HepG2 (cell line): Measurements from ENCODE around the gene CD300LB. TPM values are rescaled to one million over a fixed set of nuclear protein-coding genes. Genes with fewer than 3 reads are reported as not detected.

Experiments used
- ATAC-seq: fragments of 200-7000 bp; cut with Tn5 transposase; 3 replicates; pipeline ENCODE4 v1.9.1; 2020; ENCODE audit warnings: mild to moderate bottlenecking, moderate library complexity
- BruUV-seq: library from RNA; stranded (reverse); fragments of 400-500 nt; replicated peaks from 2 replicates; lab custom pipeline; 2021; lab: Mats Ljungman, UMichigan
- CTCF ChIA-PET: fragments of 300-600 bp; formaldehyde crosslinking; extraction: SDS; loops from one replicate; lab custom pipeline; 2021; ENCODE audit warnings: low total read pairs, inconsistent platforms, low intra/inter-chr PET ratio; lab: Yijun Ruan, JAX
- POLR2A ChIA-PET: fragments of 350-600 bp; sonication (Branson Sonifier 250); formaldehyde crosslinking; loops from one replicate; lab custom pipeline; 2020; ENCODE audit warnings: antibody characterized with exemption, inconsistent platforms; lab: Yijun Ruan, JAX
- DNase-seq: peaks from one replicate; pipeline ENCODE4 v3.0.0-alpha.2; 2015; ENCODE audit warnings: low spot score
- FAIRE-seq: peaks from 3 replicates; lab custom pipeline; 2011; peaks lifted over from hg19 to GRCh38; lab: Jason Lieb, UNC
- H2AFZ ChIP-seq: one replicate; pipeline ENCODE4 v1.6.1; 2011; ENCODE audit warnings: low read length, inconsistent platforms
- H3K27ac ChIP-seq: fragments of 300-600 bp; 3 replicates; pipeline ENCODE4 v1.8.0; 2011; ENCODE audit warnings: mixed run types, mild to moderate bottlenecking, mixed read lengths, low read length, inconsistent platforms; ENCODE audit not compliant: insufficient read depth; ENCODE audit errors: extremely low read length
- H3K27me3 ChIP-seq, 2 experiments: fragments of 200-600 bp in 1 of 2; 2 replicates in 1 of 2; 3 replicates in 1 of 2; pipeline versions ENCODE4 v1.6.0 to v1.8.0; 2011; ENCODE audit warnings: low read length in 2 of 2, mild to moderate bottlenecking in 2 of 2, moderate library complexity in 2 of 2, inconsistent platforms in 1 of 2; ENCODE audit not compliant: insufficient read depth in 2 of 2, control insufficient read depth in 1 of 2
- H3K36me3 ChIP-seq, 2 experiments: fragments of 200-600 bp in 1 of 2; replicated peaks in 1 of 2; 2 replicates in 1 of 2; 3 replicates in 1 of 2; pipeline versions ENCODE4 v1.5.1 to v1.8.0; 2011; ENCODE audit warnings: low read length in 2 of 2, inconsistent platforms in 1 of 2; ENCODE audit not compliant: insufficient read depth in 2 of 2, control insufficient read depth in 1 of 2
- H3K4me1 ChIP-seq: 2 replicates; pipeline ENCODE4 v1.5.1; 2012; ENCODE audit warnings: low read length, inconsistent platforms; ENCODE audit not compliant: insufficient read depth
- H3K4me2 ChIP-seq: 2 replicates; pipeline ENCODE4 v1.6.0; 2011; ENCODE audit warnings: low read depth, low read length, inconsistent platforms
- H3K4me3 ChIP-seq, 3 experiments: fragments of 200-600 bp in 1 of 3; sonication (generic), shearing (Covaris generic) in 1 of 3; replicated peaks in 1 of 3; 2 replicates each; pipeline ENCODE4 v1.5.1; 2011 to 2016; ENCODE audit warnings: low read length in 3 of 3, inconsistent platforms in 2 of 3, low read depth in 2 of 3, mild to moderate bottlenecking in 2 of 3, control low read depth in 1 of 3, mixed read lengths in 1 of 3; ENCODE audit not compliant: insufficient read depth in 1 of 3
- H3K79me2 ChIP-seq: one replicate; pipeline ENCODE4 v1.6.1; 2011; ENCODE audit warnings: low read length, inconsistent platforms; ENCODE audit not compliant: insufficient read depth
- H3K9ac ChIP-seq: 2 replicates; pipeline ENCODE4 v1.6.0; 2011; ENCODE audit warnings: mild to moderate bottlenecking, low read depth, low read length, inconsistent platforms; ENCODE audit not compliant: insufficient read depth
- H3K9me3 ChIP-seq: 2 replicates; pipeline ENCODE4 v1.5.1; 2012; ENCODE audit warnings: mild to moderate bottlenecking, low read length
- H4K20me1 ChIP-seq: 2 replicates; pipeline ENCODE4 v1.6.0; 2011; ENCODE audit warnings: inconsistent platforms, mild to moderate bottlenecking, low read length, moderate library complexity; ENCODE audit not compliant: insufficient read depth
- AGO2 ChIP-seq: fragments of 200-400 bp; formaldehyde crosslinking; optimal IDR thresholded peaks from 2 replicates; pipeline ENCODE3; 2017; ENCODE audit warnings: mild to moderate bottlenecking, low read depth, low read length, moderate library complexity
- ELF4 ChIP-seq: sonication (generic); formaldehyde crosslinking; IDR thresholded peaks from 2 replicates; pipeline ENCODE4 v1.5.0; 2020; ENCODE audit warnings: missing genetic modification reagents, mild to moderate bottlenecking, moderate library complexity, borderline replicate concordance
- FLYWCH1 ChIP-seq: sonication (generic); formaldehyde crosslinking; IDR thresholded peaks from 2 replicates; pipeline ENCODE4 v1.8.1; 2023; ENCODE audit warnings: mild to moderate bottlenecking, missing genetic modification reagents
- GATA4 ChIP-seq: sonication (generic); IDR thresholded peaks from 2 replicates; pipeline ENCODE4 v1.6.1; 2016; ENCODE audit warnings: antibody characterized with exemption, low read depth, borderline replicate concordance
- HNRNPL ChIP-seq: fragments of 200-400 bp; formaldehyde crosslinking; IDR thresholded peaks from 2 replicates; pipeline ENCODE4 v1.6.1; 2017; ENCODE audit warnings: mild to moderate bottlenecking, low read depth, low read length
- JUN ChIP-seq: sonication (generic); formaldehyde crosslinking; IDR thresholded peaks from 2 replicates; pipeline ENCODE4 v1.4.0; 2020; ENCODE audit warnings: mild to moderate bottlenecking, missing genetic modification reagents
- NCOA1 ChIP-seq: sonication (generic); formaldehyde crosslinking; IDR thresholded peaks from 2 replicates; pipeline ENCODE4 v1.9.0; 2021; ENCODE audit warnings: missing genetic modification reagents
- NFE2L2 ChIP-seq: fragments of 150-350 bp; IDR thresholded peaks from 2 replicates; pipeline ENCODE4 v1.6.1; 2014; ENCODE audit warnings: low read length
- SMYD3 ChIP-seq: sonication (generic); formaldehyde crosslinking; IDR thresholded peaks from 2 replicates; pipeline ENCODE4 v1.8.1; 2023; ENCODE audit warnings: mild to moderate bottlenecking, missing genetic modification reagents
- SRSF4 ChIP-seq: fragments of 200-400 bp; formaldehyde crosslinking; IDR thresholded peaks from one replicate; pipeline ENCODE4 v1.6.1; 2018; ENCODE audit warnings: mild to moderate bottlenecking, low read depth, low read length, moderate library complexity; ENCODE audit not compliant: poor library complexity, severe bottlenecking
- TRIM24 ChIP-seq: sonication (generic); formaldehyde crosslinking; IDR thresholded peaks from 2 replicates; pipeline ENCODE4 v1.8.0; 2022; ENCODE audit warnings: mild to moderate bottlenecking, missing genetic modification reagents
- ZKSCAN1 ChIP-seq: fragments of 150-350 bp; IDR thresholded peaks from 2 replicates; pipeline ENCODE4 v1.6.1; 2014; ENCODE audit warnings: low read length
- ZNF546 ChIP-seq: sonication (generic); formaldehyde crosslinking; conservative IDR thresholded peaks from 2 replicates; pipeline ENCODE4 v1.8.1; 2023; ENCODE audit warnings: mild to moderate bottlenecking, missing genetic modification reagents
- ZNF552 ChIP-seq: sonication (generic); formaldehyde crosslinking; IDR thresholded peaks from 2 replicates; pipeline ENCODE4 v1.9.0; 2022; ENCODE audit warnings: missing genetic modification reagents, mild to moderate bottlenecking, borderline replicate concordance
- ZNF766 ChIP-seq: sonication (generic); formaldehyde crosslinking; IDR thresholded peaks from 2 replicates; pipeline ENCODE4 v1.5.0; 2020; ENCODE audit warnings: missing genetic modification reagents, borderline replicate concordance
- ZNF788 ChIP-seq: sonication (generic); formaldehyde crosslinking; IDR thresholded peaks from 2 replicates; pipeline ENCODE4 v1.5.0; 2020; ENCODE audit warnings: mild to moderate bottlenecking, missing genetic modification reagents, borderline replicate concordance
- WGBS: methylation state at CpG from one replicate; pipeline ENCODE4 v1.1.6; 2017; ENCODE audit warnings: low lambda C conversion rate; 5-methylcytosine and 5-hydroxymethylcytosine counted together
- in situ Hi-C: cut with HindIII; loops from 2 replicates; pipeline ENCODE4 v1.10.0; 2017; ENCODE audit warnings: low pct_unique_long_range_greater_than_20kb; ENCODE audit not compliant: extremely low pct_ligation_motif_present
- intact Hi-C: fragments of 100-400 bp; cut with micrococcal nuclease; formaldehyde crosslinking; loops from one replicate; pipeline ENCODE4 v1.10.0; 2022; ENCODE audit not compliant: unreplicated experiment
- polyA plus RNA-seq, 8 experiments: library from polyadenylated mRNA; depleted of rRNA in 3 of 8; stranded (reverse) in 7 of 8; unstranded in 1 of 8; fragments of >200 nt; fragmentation: Illumina TruSeq in 4 of 8; extraction: Trizol in 4 of 8; gene quantifications; 2 replicates each; pipeline versions ENCODE4 v1.2.1 to v1.2.3, GENCODE V29; 2011 to 2016; ENCODE audit warnings: low read depth in 4 of 8, missing spikeins in 1 of 8, mixed read lengths in 1 of 8; ENCODE audit not compliant: insufficient read depth in 1 of 8
- total RNA-seq, 5 experiments: library from RNA; depleted of rRNA; stranded (reverse); fragments of >200 nt; fragmentation: Illumina TruSeq; extraction: Trizol; gene quantifications; 2 replicates each; pipeline ENCODE4 v1.2.3, GENCODE V29; 2016; ENCODE audit warnings: low read depth in 1 of 5
- TF ChIP-seq, protein P1 (sequence below): sonication (generic); formaldehyde crosslinking; IDR thresholded peaks from 2 replicates; pipeline ENCODE4 v1.9.0; 2022; ENCODE audit warnings: low read depth, missing genetic modification reagents

CD300LB gene
- total and polyA plus RNA-seq, 2 of the 13 experiments (the other 11 are each of a cell fraction or from before 2014, with no cell fraction given): not detected

DNA sequence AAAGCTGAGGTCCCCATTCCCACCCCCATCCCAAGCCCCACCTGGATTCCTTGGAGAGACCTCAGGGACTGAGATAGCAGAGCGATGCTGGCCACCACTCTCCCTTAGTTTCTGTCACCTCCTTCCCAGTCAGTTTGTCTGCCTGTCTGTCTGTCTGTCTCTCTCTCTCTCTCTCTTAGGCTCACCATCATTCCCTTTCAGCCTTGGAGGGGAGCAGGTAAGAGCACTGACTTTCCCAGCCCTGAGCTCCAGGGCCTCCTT is 5.9 kb downstream of the CD300LB start:
- in situ Hi-C loops: no loop called here
- Histone ChIP-seq H3K27me3 (peaks cover 5 to 88% of the 10 kb centered on the region in 2 experiments; a peak in 4 of 5 replicates), H4K20me1 (no peaks in the 10 kb centered on the region), H3K4me3 (no peak overlapping the region), H3K4me1 (peaks cover 11% of the 10 kb centered on the region; the same call in 1 of the 2 replicates), H2AFZ (no peak overlapping the region), H3K4me2 (no peak overlapping the region), H3K36me3 (no peaks in the 10 kb centered on the region), H3K27ac (no peak overlapping the region), H3K79me2 (no peaks in the 10 kb centered on the region), H3K9me3 (no peaks in the 10 kb centered on the region), H3K9ac (no peak overlapping the region)
- no peak for TF ChIP-seq ZNF766 (CRISPR knock-in tag)
- TF ChIP-seq NCOA1: no peak
- TF ChIP-seq TRIM24: no peak
- no peak for TF ChIP-seq SMYD3 (CRISPR knock-in tag)
- no peak for TF ChIP-seq ZKSCAN1
- no peak for TF ChIP-seq AGO2
- FAIRE-seq: no peak
- WGBS: 50% methylated on average over 1 of the region's 1 CpG
- ChIA-PET POLR2A (no interaction called here), CTCF (no interaction called here)
- no TSS peak for BruUV-seq
- intact Hi-C loops: no loop called here
- no peak for ATAC-seq
- DNase-seq: no peak

DNA sequence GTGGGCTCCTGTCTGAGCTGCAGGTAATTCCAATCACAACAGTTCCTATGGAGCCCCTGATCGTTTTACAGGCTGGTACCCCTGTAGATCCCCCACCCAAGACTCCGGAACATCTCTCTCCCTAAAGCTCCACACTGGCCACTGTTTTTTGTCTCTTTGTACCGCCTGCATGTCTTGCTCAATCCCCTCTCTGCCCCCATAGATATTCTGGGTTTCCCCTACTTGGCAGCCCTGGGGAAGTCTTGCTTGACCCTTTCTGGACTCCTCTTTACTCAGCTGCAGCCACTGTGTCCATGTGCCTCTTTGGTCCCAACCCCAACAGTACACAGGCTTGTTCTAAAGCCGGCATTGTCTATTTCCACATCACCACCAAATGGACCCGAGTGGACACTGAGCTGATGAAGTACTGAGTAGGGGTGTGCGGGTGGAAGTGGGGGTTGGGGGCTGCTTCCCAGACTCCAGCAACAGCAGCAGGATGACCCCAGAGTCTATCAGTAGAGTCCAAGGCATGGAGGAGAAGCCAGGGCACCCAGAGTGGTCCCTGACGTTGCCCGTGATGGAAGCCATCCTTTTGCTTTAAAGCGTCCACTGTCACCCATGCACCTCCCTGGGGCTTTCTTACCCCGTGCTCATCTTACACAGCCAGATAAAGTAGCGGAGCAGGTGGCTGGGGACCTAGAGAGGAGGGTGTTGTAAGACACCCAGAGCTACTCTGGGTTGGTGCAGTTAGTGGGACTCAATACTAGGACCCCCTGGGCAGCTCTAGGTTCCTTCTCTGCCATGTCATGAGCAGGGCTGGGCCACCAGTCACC is 6.4 kb downstream of the CD300LB start:
- DNase-seq: no peak
- no peak for TF ChIP-seq SRSF4
- TF ChIP-seq GATA4: no peak
- TF ChIP-seq FLYWCH1 (CRISPR knock-in tag): no peak
- TF ChIP-seq HNRNPL: no peak
- no peak for TF ChIP-seq ZNF552 (CRISPR knock-in tag)
- TF ChIP-seq ELF4: no peak
- TF ChIP-seq NFE2L2: no peak
- TF ChIP-seq, protein P1, sequence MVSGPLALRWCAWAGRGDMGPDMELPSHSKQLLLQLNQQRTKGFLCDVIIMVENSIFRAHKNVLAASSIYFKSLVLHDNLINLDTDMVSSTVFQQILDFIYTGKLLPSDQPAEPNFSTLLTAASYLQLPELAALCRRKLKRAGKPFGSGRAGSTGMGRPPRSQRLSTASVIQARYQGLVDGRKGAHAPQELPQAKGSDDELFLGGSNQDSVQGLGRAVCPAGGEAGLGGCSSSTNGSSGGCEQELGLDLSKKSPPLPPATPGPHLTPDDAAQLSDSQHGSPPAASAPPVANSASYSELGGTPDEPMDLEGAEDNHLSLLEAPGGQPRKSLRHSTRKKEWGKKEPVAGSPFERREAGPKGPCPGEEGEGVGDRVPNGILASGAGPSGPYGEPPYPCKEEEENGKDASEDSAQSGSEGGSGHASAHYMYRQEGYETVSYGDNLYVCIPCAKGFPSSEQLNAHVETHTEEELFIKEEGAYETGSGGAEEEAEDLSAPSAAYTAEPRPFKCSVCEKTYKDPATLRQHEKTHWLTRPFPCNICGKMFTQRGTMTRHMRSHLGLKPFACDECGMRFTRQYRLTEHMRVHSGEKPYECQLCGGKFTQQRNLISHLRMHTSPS (CRISPR knock-in tag): no peak
- TF ChIP-seq ZNF788 (CRISPR knock-in tag): no peak
- TF ChIP-seq JUN (CRISPR knock-in tag): no peak
- no peak for TF ChIP-seq ZNF546

More for the DNA sequence above, 6.4 kb downstream of the CD300LB start:
- no peak overlapping the region for H2AFZ ChIP-seq
- FAIRE-seq (no peak), ATAC-seq (no peak)
- no peak overlapping the region for H3K27ac ChIP-seq
- CTCF ChIA-PET: no interaction called here
- 18% methylated on average over 10 of the region's 11 CpGs for WGBS
- no TSS peak for BruUV-seq
- POLR2A ChIA-PET: no interaction called here
- no peaks in the 10 kb centered on the region for H4K20me1 ChIP-seq
- H3K9ac ChIP-seq: no peak overlapping the region
- H3K9me3 ChIP-seq: no peaks in the 10 kb centered on the region
- no peak overlapping the region for H3K4me2 ChIP-seq
- intact Hi-C loops: no loop called here
- H3K4me3 ChIP-seq: no peak overlapping the region
- no peaks in the 10 kb centered on the region for H3K79me2 ChIP-seq
- peaks cover 5 to 85% of the 10 kb centered on the region in 2 experiments; a peak in 4 of 5 replicates for H3K27me3 ChIP-seq
- in situ Hi-C loops: no loop called here
- H3K36me3 ChIP-seq: no peaks in the 10 kb centered on the region
- H3K4me1 ChIP-seq: peaks cover 11% of the 10 kb centered on the region; the same call in 1 of the 2 replicates
